Measurements from ENCODE around the gene HMGCR. TPM values are rescaled to one million over a fixed set of nuclear protein-coding genes. Genes with fewer than 3 reads are reported as not detected.

Gene HMGCR
- total and polyA plus RNA-seq, 2 donors (not counting 3 experiments of a cell fraction or from before 2014, with no cell fraction given), result 39.6 to 104 TPM

DNA sequence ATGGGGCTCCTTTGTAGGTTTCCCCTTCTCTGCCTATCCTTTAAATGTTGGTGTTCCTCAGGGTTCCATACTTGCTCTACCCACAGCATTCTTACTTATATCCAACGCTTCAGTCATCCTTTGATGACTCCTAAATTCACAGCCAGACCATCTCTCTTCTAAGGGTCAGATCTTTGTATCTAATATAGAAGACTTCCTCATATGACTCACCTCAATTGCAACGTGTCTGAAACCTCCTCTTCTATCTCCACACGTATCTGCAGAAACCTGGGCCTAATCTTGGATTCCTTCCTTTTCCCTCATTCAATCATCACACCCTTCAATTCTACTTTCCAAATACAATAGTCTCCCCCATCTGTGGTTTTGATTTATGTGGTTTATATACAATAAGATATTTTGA lies 68.3 kb downstream of the HMGCR start:
- Histone ChIP-seq H3K9me3 (replicated peaks; ENCODE audit: control insufficient read depth, insufficient read depth, low read length) (no peaks in the 10 kb centered on the region), H3K79me2 (ENCODE audit: control insufficient read depth, insufficient read depth, low read length) (no peaks in the 10 kb centered on the region), H3K4me1 (ENCODE audit: control insufficient read depth, extremely low read depth, insufficient read depth, low read length) (no peaks in the 10 kb centered on the region), H3K4me3 (replicated peaks in 1 of 3; ENCODE audit: insufficient read depth in 1 of 3, low read depth in 1 of 3, low read length in 3 of 3) (no peak overlapping the region), H3K9ac (replicated peaks; ENCODE audit: extremely low read depth, insufficient read depth, low read length) (no peak overlapping the region), H3K27ac (ENCODE audit: insufficient read depth, low read depth, low read length) (no peak overlapping the region), H3K4me2 (ENCODE audit: insufficient read depth, low read length) (no peak overlapping the region), H2AFZ (ENCODE audit: low read depth, low read length) (no peak overlapping the region), H3K9me1 (replicated peaks; ENCODE audit: control insufficient read depth, extremely low read depth, insufficient read depth, low read length) (no peaks in the 10 kb centered on the region), H3K27me3 (ENCODE audit: control insufficient read depth in 2 of 2, insufficient read depth in 2 of 2, low read length in 2 of 2) (no peaks in the 10 kb centered on the region), H4K20me1 (replicated peaks; ENCODE audit: control insufficient read depth, extremely low read depth, insufficient read depth, low read length) (no peaks in the 10 kb centered on the region), H3K36me3 (ENCODE audit: control insufficient read depth in 2 of 2, extremely low read depth in 1 of 2, insufficient read depth in 2 of 2, low read length in 2 of 2) (no peaks in the 10 kb centered on the region)
- DNase-seq (ENCODE audit: low read depth, low spot score) (no peak), FAIRE-seq (no peak)
- CTCF ChIA-PET, result no interaction called here
- TF ChIP-seq MYC (IDR thresholded peaks at IDR 0.05; ENCODE audit: low read depth, low read length) (no peak), JUN (IDR thresholded peaks at IDR 0.05; ENCODE audit: borderline replicate concordance, insufficient read depth, insufficient read length, low read depth) (no peak), POLR2A (IDR thresholded peaks at IDR 0.05; ENCODE audit: low read depth, low read length) (no peak), CTCF (IDR thresholded peaks at IDR 0.05; ENCODE audit: extremely low read depth in 1 of 2, insufficient read depth in 1 of 2, low read depth in 1 of 2, low read length in 2 of 2) (no peak), EZH2 (IDR thresholded peaks at IDR 0.05; ENCODE audit: borderline replicate concordance, low read depth, low read length, severe bottlenecking) (no peak), FOS (IDR thresholded peaks at IDR 0.05; ENCODE audit: borderline replicate concordance, insufficient read depth, low read length) (no peak), POLR2AphosphoS5 (IDR thresholded peaks at IDR 0.05; ENCODE audit: insufficient read depth, low read depth, low read length) (no peak), GATA2 (IDR thresholded peaks at IDR 0.05; ENCODE audit: insufficient read depth, insufficient read length, low read depth, low read length) (no peak), MAX (IDR thresholded peaks at IDR 0.05; ENCODE audit: insufficient read depth, insufficient read length) (no peak)
- POLR2A ChIA-PET, result no interaction called here
- intact Hi-C loops (cut with micrococcal nuclease), result no loop called here
- dilution Hi-C loops (cut with MboI; ENCODE audit: extremely low pct_ligation_motif_present, low sequenced_read_pairs), result no loop called here
- no TSS peak for BruUV-seq (replicated peaks)

Other genes starting within 250 kb of the HMGCR start
- not detected in 2 replicates for gene ANKRD31, start 100.3 kb upstream of the HMGCR start, total RNA-seq
- not detected in 2 replicates for gene ANKRD31, start 100.3 kb upstream of the HMGCR start, polyA plus RNA-seq
- gene CERT1, start 174.4 kb downstream of the HMGCR start, total RNA-seq, result 21.3 and 25.6 TPM in 2 replicates
- gene CERT1, start 174.4 kb downstream of the HMGCR start, polyA plus RNA-seq, result 4.2 and 8.0 TPM in 2 replicates
- 22.1 and 27.3 TPM in 2 replicates for gene POLK, start 174.7 kb downstream of the HMGCR start, total RNA-seq
- gene POLK, start 174.7 kb downstream of the HMGCR start, polyA plus RNA-seq, result 4.6 and 5.1 TPM in 2 replicates

Data from endothelial cell of umbilical vein (primary cell).